NCI-H2081 treated with DMSO at 0.1 percent for 48 hours (cell line): ENCODE measurements around the gene CLK1.
"Not testable (repeated sequence)": the region's sequence is repeated elsewhere in the genome, so short reads cannot be mapped to it uniquely, and the experiment has no call there.

Experiments used
- DNase-seq: peaks from one replicate; lab custom pipeline; 2025; lab: John Stamatoyannopoulos, UW

CLK1 gene

GRCh38 chr2:200864176-200865034 lies at the start of gene CLK1:
Gene CLK1 (minus strand): TSS chr2:200864658. CDS start chr2:200861862, 2,796 bp downstream.
- peak; percentile 71 for DNase-seq

- no peak for DNase-seq
Observed at GRCh38 chr2:200913654-200914053, 49.2 kb upstream of the CLK1 start.

DNA sequence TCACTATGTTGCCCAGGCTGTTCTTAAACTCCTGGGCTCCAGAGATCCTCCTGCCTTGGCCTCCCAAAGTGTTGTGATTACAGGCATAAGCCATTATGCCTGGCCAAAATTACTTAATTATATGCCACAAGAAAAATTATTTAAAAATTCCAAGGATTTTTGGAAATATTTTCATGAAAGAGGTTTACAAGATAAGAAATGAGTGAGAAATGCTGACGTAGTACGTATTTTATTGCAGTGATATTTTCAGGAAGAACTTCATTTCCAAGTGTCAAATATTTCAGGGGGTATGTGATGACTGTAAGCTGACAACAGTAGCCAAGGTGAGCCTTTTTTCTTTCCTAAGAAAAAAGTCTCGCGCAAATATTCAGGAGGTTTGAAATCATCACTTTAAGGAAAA lies 45.5 kb upstream of the CLK1 start:
- no peak for DNase-seq

DNA sequence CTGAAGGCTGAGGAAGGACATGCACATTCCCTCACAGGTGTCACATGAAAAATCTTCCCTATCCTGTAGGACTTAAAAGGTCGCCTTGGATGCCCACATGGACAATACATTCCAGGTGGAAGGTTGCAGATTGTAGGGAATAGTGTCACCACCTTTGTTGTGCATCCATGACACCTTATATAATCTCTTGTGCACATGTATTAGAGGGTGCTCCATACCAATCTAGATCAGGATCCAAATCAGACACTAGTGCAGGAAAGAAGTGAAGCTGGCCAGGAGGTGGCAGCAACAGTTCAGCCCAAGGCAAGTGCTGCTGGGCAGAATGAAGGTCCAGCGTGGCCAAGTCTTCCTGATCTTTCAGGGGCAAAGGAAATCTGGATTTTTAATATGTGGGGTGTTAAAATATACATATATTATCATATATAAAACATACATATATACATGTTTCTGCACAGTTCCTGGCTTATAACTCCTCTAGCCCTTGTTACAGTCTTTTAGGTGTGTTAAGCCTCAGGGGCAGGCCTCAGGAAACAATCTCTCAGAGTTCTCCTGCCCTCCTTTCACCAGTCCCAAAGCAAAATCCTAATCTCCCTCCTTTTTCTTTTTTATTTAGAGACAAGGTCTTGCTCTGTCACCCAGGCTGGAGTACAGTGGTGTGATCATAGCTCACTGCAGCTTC lies 41.3 kb upstream of the CLK1 start:
- no peak for DNase-seq

- DNase-seq = peak; percentile 68
Observed at GRCh38 chr2:200901459-200902072, 37.1 kb upstream of the CLK1 start.

GRCh38 chr2:200899482-200899881 lies 35.0 kb upstream of the CLK1 start:
- DNase-seq = no peak

DNA sequence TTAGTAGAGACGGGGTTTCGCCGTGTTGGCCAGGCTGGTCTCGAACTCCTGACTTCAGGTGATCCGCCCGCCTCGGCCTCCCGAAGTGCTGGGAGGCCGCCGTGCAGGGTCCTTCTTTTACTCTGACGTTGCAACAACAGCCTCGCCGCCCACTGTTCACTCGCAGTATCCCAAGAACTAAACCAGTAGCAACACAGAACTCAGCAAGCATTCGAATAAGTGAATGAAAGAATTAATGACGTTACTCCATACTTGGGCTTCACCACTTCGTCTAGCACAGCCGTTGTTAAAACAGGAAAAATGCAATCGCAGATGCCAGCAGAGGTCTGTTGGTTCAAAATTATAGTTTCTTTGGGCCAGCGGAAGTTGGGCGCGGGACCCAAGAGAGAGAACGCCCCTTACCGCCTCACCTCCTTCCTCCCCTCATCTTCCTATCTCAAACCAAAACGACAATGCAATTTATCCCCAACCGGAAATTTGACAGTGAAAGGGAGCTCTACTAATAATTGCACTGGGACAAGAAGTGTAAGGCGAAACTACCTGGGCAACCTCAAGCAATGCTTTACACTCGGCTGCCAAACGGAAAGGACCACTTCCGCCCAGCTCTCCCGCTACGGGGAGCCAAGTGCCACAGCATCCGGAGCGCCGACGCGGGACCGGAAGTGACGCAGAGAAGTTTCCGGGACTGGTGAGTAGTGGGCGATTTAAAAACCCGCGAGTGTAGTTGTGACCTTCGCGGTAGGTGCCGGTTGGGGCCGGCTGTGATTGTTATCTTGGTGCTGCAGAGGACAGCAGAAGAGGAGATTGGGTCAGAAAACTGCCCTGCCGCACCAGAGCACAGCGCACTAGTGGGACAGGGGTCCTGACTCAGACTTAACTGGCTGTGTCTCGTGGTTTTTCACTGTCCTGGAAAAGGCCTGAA lies 24.5 kb upstream of the CLK1 start, which contains the start of the genes NIF3L1 and PPIL3:
Gene NIF3L1, plus strand, starts transcription at position 668 of the 922 bp plus-strand sequence. CDS start 2,573 bp downstream, outside the sequence.
Gene PPIL3, minus strand, starts transcription at position 374 of the 922 bp plus-strand sequence. CDS start 1,462 bp downstream, outside the sequence.
- DNase-seq = peak; percentile 88

DNA sequence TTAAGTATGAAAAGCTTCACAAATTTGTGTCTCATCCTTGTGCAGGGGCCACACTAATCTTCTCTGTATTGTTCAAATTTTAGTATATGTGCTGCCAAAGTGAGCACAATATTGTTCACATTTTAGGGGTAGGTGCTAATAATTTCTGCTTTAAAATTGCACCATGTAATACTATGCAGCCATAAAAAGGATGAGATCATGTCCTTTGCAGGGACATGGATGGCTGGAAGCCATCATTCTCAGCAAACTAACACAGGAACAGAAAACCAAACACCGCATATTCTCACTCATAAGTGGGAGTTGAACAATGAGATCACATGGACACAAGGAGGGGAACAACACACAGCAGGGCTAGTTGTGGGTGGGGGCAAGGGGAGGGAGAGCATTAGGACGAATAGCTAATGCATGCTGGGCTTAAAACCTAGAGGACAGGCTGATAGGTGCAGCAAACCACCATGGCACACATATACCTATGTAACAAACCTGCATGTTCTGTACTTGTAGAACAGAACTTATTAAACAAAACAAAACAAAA lies 17.3 kb upstream of the CLK1 start:
- not testable (repeated sequence) for DNase-seq

GRCh38 chr2:200878289-200878880 lies 13.9 kb upstream of the CLK1 start:
- no peak for DNase-seq

GRCh38 chr2:200877443-200877842 lies 13.0 kb upstream of the CLK1 start:
- no peak for DNase-seq

GRCh38 chr2:200873560-200873959 lies 9.1 kb upstream of the CLK1 start:
- DNase-seq = no peak

- no peak for DNase-seq
Observed at GRCh38 chr2:200871151-200871550, 6.7 kb upstream of the CLK1 start.

DNA sequence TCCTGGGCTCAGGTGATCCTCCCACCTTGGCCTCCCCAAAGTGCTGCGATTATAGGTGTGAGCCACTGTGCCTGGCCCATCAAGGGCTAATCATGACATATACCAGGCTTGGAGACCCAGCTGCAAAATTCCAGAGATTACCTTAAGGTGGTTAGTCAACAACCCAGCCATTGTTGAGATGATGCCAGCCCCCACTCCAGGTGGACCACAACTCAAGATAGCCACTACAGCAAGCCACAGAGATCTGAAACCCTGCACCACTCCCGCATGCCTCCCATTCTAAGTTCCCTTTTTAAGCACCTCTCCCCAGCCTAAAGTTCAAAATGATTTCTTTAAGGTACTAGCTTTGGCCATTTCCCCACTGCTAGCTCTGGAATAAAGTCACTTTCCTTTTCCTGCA lies 4.6 kb upstream of the CLK1 start:
- no peak for DNase-seq

DNA sequence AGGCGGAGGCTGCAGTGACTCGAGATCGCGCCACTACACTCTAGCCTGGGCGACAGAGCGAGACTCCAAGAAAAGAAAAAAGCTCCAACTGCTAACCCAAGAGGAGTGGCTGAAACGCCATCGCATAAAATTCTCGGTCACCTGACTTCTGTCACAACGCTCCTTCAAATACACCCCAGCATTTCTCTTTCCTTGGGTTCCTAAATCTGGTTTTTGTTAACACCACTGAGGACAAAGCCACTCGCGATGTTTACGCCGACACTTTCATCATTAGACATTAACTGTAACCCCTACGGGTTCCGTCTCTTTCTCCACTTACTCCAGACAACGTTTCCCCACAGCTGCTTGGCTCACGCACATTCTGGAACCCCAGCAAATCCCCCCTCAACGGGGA lies 679 bp downstream of the CLK1 start:
- no peak for DNase-seq

GRCh38 chr2:200862532-200863000 lies 1.9 kb downstream of the CLK1 start:
- no peak for DNase-seq

- DNase-seq = no peak
Observed at GRCh38 chr2:200861617-200862155, 2.8 kb downstream of the CLK1 start.

GRCh38 chr2:200860092-200860795 lies 4.2 kb downstream of the CLK1 start:
- DNase-seq = no peak

- DNase-seq = no peak
Observed at GRCh38 chr2:200856806-200857205, 7.7 kb downstream of the CLK1 start.

DNA sequence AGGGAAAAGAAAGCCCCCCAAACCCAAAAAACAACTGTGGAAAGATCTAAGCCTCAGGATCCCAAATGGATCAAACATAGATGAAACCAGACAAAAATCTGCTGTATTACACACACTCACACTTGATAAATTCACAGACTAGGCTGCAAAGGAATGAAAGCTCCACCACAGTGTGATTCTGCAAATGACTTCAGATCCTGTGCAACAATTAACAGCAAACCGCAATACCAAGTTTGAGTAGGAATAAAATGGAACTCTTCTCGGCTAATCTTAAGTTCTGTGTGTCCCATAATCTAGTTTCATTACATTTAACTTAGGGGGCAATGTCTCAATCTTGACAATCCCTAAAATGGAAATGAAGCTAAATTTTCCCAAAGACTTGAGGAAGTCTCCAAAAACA lies 11.9 kb downstream of the CLK1 start:
- DNase-seq = no peak
